Coronary artery (tissue), 2 donors: ENCODE data around the gene CCDC167.

ENCODE experiments used
- DNase-seq: peaks from one replicate; pipeline ENCODE4 v3.0.0-alpha.2; 2017; ENCODE audit warnings: low spot score
- H3K27ac ChIP-seq, 2 donors: fragments of 200-600 bp; sonication (generic); one replicate each; pipeline ENCODE4 v1.5.1; 2016 to 2019
- H3K4me3 ChIP-seq: fragments of 200-600 bp; sonication (generic); 2 replicates; pipeline ENCODE4 v1.5.1; 2016; ENCODE audit warnings: mild to moderate bottlenecking, moderate library complexity
- TF ChIP-seq, protein P1 (sequence below): fragments of 200-600 bp; sonication (generic); IDR thresholded peaks from one replicate; pipeline ENCODE4 v1.5.1; 2019; ENCODE audit warnings: antibody characterized with exemption

The CCDC167 gene

GRCh38 chr6:37499433-37500293 lies at the start of gene CCDC167:
Gene CCDC167, minus strand, starts transcription at chr6:37499893. Its CDS starts 30 bp downstream, at chr6:37499863.
- H3K27ac ChIP-seq: peak within 1 kb of the TSS in 1 of 2 donors; percentile 56

GRCh38 chr6:37549154-37549553 lies 49.5 kb upstream of the CCDC167 start:
- no peak for DNase-seq
- Histone ChIP-seq H3K27ac (no peak overlapping the region), H3K4me3 (no peak overlapping the region)
- TF ChIP-seq, protein P1, sequence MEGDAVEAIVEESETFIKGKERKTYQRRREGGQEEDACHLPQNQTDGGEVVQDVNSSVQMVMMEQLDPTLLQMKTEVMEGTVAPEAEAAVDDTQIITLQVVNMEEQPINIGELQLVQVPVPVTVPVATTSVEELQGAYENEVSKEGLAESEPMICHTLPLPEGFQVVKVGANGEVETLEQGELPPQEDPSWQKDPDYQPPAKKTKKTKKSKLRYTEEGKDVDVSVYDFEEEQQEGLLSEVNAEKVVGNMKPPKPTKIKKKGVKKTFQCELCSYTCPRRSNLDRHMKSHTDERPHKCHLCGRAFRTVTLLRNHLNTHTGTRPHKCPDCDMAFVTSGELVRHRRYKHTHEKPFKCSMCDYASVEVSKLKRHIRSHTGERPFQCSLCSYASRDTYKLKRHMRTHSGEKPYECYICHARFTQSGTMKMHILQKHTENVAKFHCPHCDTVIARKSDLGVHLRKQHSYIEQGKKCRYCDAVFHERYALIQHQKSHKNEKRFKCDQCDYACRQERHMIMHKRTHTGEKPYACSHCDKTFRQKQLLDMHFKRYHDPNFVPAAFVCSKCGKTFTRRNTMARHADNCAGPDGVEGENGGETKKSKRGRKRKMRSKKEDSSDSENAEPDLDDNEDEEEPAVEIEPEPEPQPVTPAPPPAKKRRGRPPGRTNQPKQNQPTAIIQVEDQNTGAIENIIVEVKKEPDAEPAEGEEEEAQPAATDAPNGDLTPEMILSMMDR: no peak

More at GRCh38 chr6:37499433-37500293, at the start of gene CCDC167:
- TF ChIP-seq, protein P1: no peak
- DNase-seq: peak; percentile 94
- peak within 1 kb of the TSS; percentile 83 for H3K4me3 ChIP-seq

GRCh38 chr6:37548067-37548674 lies 48.5 kb upstream of the CCDC167 start:
- Histone ChIP-seq H3K27ac (no peak overlapping the region), H3K4me3 (no peak overlapping the region)
- TF ChIP-seq, protein P1: no peak
- DNase-seq: no peak

- Histone ChIP-seq H3K4me3 (no peak overlapping the region), H3K27ac (no peak overlapping the region)
- TF ChIP-seq, protein P1: no peak
- no peak for DNase-seq
Observed at GRCh38 chr6:37547564-37548061, 47.9 kb upstream of the CCDC167 start.

DNA sequence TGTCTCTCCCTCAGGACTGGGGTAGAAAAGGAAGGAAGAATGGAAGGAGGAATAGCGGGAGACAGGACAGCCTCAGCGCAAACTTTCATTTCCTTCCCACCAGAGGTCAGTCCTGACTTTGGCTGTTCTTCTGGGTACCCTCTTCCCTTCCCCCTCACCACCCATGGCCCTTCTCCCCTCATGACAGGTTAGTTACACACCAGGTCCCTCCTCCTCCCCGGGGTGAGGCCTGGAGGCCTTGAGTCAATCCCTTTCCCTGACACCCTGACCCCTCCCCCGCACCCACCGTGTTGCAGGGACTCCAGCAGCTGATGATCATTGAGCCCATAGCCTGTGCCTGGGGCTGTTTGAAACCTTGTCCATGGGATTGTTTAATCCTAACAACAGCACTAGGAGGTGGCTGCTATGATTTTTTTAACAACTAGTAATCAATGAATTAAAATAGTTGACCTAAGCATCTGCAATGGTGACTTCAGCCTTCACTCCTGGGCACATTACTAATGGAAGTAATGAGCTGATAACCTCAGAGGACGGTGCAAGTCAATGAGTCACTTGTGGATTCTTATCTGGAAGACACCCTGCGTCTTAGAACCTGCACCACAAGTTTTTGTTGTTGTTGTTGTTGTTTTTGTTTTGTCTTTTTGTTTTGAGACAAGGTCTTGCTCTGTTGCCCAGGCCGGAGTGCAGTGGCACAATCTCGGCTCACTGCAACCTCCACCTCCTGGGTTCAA lies 46.6 kb upstream of the CCDC167 start:
- Histone ChIP-seq H3K27ac (no peak overlapping the region), H3K4me3 (no peak overlapping the region)
- TF ChIP-seq, protein P1: no peak
- DNase-seq: no peak

- no peak overlapping the region for H3K27ac ChIP-seq
- H3K4me3 ChIP-seq: no peak overlapping the region
- TF ChIP-seq, protein P1: no peak
- no peak for DNase-seq
Observed at GRCh38 chr6:37544530-37544929, 44.8 kb upstream of the CCDC167 start.
